ENCODE measurements around the gene LYL1. TPM values are rescaled to one million over a fixed set of nuclear protein-coding genes. Genes with fewer than 3 reads are reported as not detected.

LYL1 gene
- total and polyA plus RNA-seq, 5 donors from 2014 or later, result 6.5 to 14.2 (median 8.0) TPM

GRCh38 chr19:13146763-13147563 lies 44.3 kb upstream of the LYL1 start:
- no peaks in the 10 kb centered on the region for H3K9me3 Mint-ChIP-seq
- H3K4me1 ChIP-seq (ENCODE audit: control insufficient read depth, insufficient read depth, low read length, poor library complexity, severe bottlenecking), result peaks cover 27% of the 10 kb centered on the region
- no peak overlapping the region for H3K27ac Mint-ChIP-seq
- H3K27me3 Mint-ChIP-seq, result no peaks in the 10 kb centered on the region
- no peaks in the 10 kb centered on the region for H3K27me3 ChIP-seq (ENCODE audit: control insufficient read depth, insufficient read depth, low read length)
- H3K36me3 ChIP-seq (ENCODE audit: control insufficient read depth, insufficient read depth, low read length), result peaks cover 14% of the 10 kb centered on the region
- peaks cover 2% of the 10 kb centered on the region for H3K36me3 Mint-ChIP-seq
- H3K27ac ChIP-seq (ENCODE audit: insufficient read depth, low read length, poor library complexity, severe bottlenecking), result no peak overlapping the region
- H3K4me3 ChIP-seq (ENCODE audit: low read depth, low read length), result no peak overlapping the region
- peaks cover 0 to 30% (median 10%) of the 10 kb centered on the region in 4 donors for H3K4me1 Mint-ChIP-seq
- ATAC-seq (ENCODE audit: low read depth in 2 of 2) (no peak), DNase-seq (no peak)
- H3K9me3 ChIP-seq (ENCODE audit: control insufficient read depth in 2 of 2, low read length in 2 of 2), result no peaks in the 10 kb centered on the region
- H3K4me3 Mint-ChIP-seq, result peak overlapping the region in 3 of 4 donors; percentile 28 to 86 (median 56)

- Mint-ChIP-seq H3K4me1 (no peaks in the 10 kb centered on the region), H3K27ac (no peak overlapping the region), H3K36me3 (peaks cover 12% of the 10 kb centered on the region), H3K4me3 (peak overlapping the region in 1 of 4 donors; percentile 38), H3K9me3 (no peaks in the 10 kb centered on the region), H3K27me3 (no peaks in the 10 kb centered on the region)
- Histone ChIP-seq H3K4me3 (ENCODE audit: low read depth, low read length) (no peak overlapping the region), H3K4me1 (ENCODE audit: control insufficient read depth, insufficient read depth, low read length, poor library complexity, severe bottlenecking) (no peaks in the 10 kb centered on the region), H3K27ac (ENCODE audit: insufficient read depth, low read length, poor library complexity, severe bottlenecking) (no peak overlapping the region), H3K27me3 (ENCODE audit: control insufficient read depth, insufficient read depth, low read length) (no peaks in the 10 kb centered on the region), H3K36me3 (ENCODE audit: control insufficient read depth, insufficient read depth, low read length) (peaks cover 33% of the 10 kb centered on the region), H3K9me3 (ENCODE audit: control insufficient read depth in 2 of 2, low read length in 2 of 2) (no peaks in the 10 kb centered on the region)
- DNase-seq (no peak), ATAC-seq (ENCODE audit: low read depth in 2 of 2) (no peak)
These were observed 37.1 kb upstream of the LYL1 start for GRCh38 chr19:13139633-13140311.

GRCh38 chr19:13138916-13139198 lies 36.2 kb upstream of the LYL1 start:
- Histone ChIP-seq H3K27me3 (ENCODE audit: control insufficient read depth, insufficient read depth, low read length) (no peaks in the 10 kb centered on the region), H3K4me1 (ENCODE audit: control insufficient read depth, insufficient read depth, low read length, poor library complexity, severe bottlenecking) (no peaks in the 10 kb centered on the region), H3K27ac (ENCODE audit: insufficient read depth, low read length, poor library complexity, severe bottlenecking) (no peak overlapping the region), H3K36me3 (ENCODE audit: control insufficient read depth, insufficient read depth, low read length) (peaks cover 24% of the 10 kb centered on the region), H3K4me3 (ENCODE audit: low read depth, low read length) (no peak overlapping the region), H3K9me3 (ENCODE audit: control insufficient read depth in 2 of 2, low read length in 2 of 2) (no peaks in the 10 kb centered on the region)
- Mint-ChIP-seq H3K36me3 (peaks cover 12% of the 10 kb centered on the region), H3K4me3 (no peak overlapping the region), H3K9me3 (no peaks in the 10 kb centered on the region), H3K4me1 (no peaks in the 10 kb centered on the region), H3K27me3 (no peaks in the 10 kb centered on the region), H3K27ac (no peak overlapping the region)
- ATAC-seq (ENCODE audit: low read depth in 2 of 2) (no peak), DNase-seq (no peak)

- no peak for DNase-seq
- H3K9me3 Mint-ChIP-seq, result no peaks in the 10 kb centered on the region
- H3K4me3 Mint-ChIP-seq, result no peak overlapping the region
- peaks cover 0 to 4% (median 4%) of the 10 kb centered on the region in 4 donors for H3K4me1 Mint-ChIP-seq
- H3K27ac ChIP-seq (ENCODE audit: insufficient read depth, low read length, poor library complexity, severe bottlenecking), result no peak overlapping the region
- no peaks in the 10 kb centered on the region for H3K27me3 ChIP-seq (ENCODE audit: control insufficient read depth, insufficient read depth, low read length)
- H3K27ac Mint-ChIP-seq, result no peak overlapping the region
- H3K36me3 Mint-ChIP-seq, result peaks cover 12% of the 10 kb centered on the region
- no peaks in the 10 kb centered on the region for H3K27me3 Mint-ChIP-seq
- no peak overlapping the region for H3K4me3 ChIP-seq (ENCODE audit: low read depth, low read length)
- no peak for ATAC-seq (ENCODE audit: low read depth in 2 of 2)
- peaks cover 24% of the 10 kb centered on the region for H3K36me3 ChIP-seq (ENCODE audit: control insufficient read depth, insufficient read depth, low read length)
- peaks cover 2% of the 10 kb centered on the region for H3K4me1 ChIP-seq (ENCODE audit: control insufficient read depth, insufficient read depth, low read length, poor library complexity, severe bottlenecking)
- H3K9me3 ChIP-seq (ENCODE audit: control insufficient read depth in 2 of 2, low read length in 2 of 2), result no peaks in the 10 kb centered on the region
These were observed 35.7 kb upstream of the LYL1 start for GRCh38 chr19:13138171-13138915.

GRCh38 chr19:13137290-13137794 lies 34.7 kb upstream of the LYL1 start:
- no peak overlapping the region for H3K4me3 ChIP-seq (ENCODE audit: low read depth, low read length)
- Mint-ChIP-seq H3K9me3 (no peaks in the 10 kb centered on the region), H3K4me1 (peaks cover 5 to 14% (median 13%) of the 10 kb centered on the region in 4 donors), H3K4me3 (no peak overlapping the region), H3K36me3 (peaks cover 12% of the 10 kb centered on the region), H3K27ac (no peak overlapping the region), H3K27me3 (no peaks in the 10 kb centered on the region)
- no peak overlapping the region for H3K27ac ChIP-seq (ENCODE audit: insufficient read depth, low read length, poor library complexity, severe bottlenecking)
- H3K27me3 ChIP-seq (ENCODE audit: control insufficient read depth, insufficient read depth, low read length), result no peaks in the 10 kb centered on the region
- H3K36me3 ChIP-seq (ENCODE audit: control insufficient read depth, insufficient read depth, low read length), result peaks cover 24% of the 10 kb centered on the region
- H3K9me3 ChIP-seq (ENCODE audit: control insufficient read depth in 2 of 2, low read length in 2 of 2), result no peaks in the 10 kb centered on the region
- no peak for ATAC-seq (ENCODE audit: low read depth in 2 of 2)
- peaks cover 12% of the 10 kb centered on the region for H3K4me1 ChIP-seq (ENCODE audit: control insufficient read depth, insufficient read depth, low read length, poor library complexity, severe bottlenecking)
- DNase-seq, result no peak

- H3K9me3 Mint-ChIP-seq, result no peaks in the 10 kb centered on the region
- Histone ChIP-seq H3K9me3 (ENCODE audit: control insufficient read depth in 2 of 2, low read length in 2 of 2) (no peaks in the 10 kb centered on the region), H3K4me1 (ENCODE audit: control insufficient read depth, insufficient read depth, low read length, poor library complexity, severe bottlenecking) (peaks cover 20% of the 10 kb centered on the region), H3K36me3 (ENCODE audit: control insufficient read depth, insufficient read depth, low read length) (peaks cover 24% of the 10 kb centered on the region), H3K4me3 (ENCODE audit: low read depth, low read length) (no peak overlapping the region), H3K27ac (ENCODE audit: insufficient read depth, low read length, poor library complexity, severe bottlenecking) (no peak overlapping the region), H3K27me3 (ENCODE audit: control insufficient read depth, insufficient read depth, low read length) (no peaks in the 10 kb centered on the region)
- peaks cover 6 to 24% (median 17%) of the 10 kb centered on the region in 4 donors for H3K4me1 Mint-ChIP-seq
- H3K36me3 Mint-ChIP-seq, result peaks cover 8% of the 10 kb centered on the region
- H3K27ac Mint-ChIP-seq, result no peak overlapping the region
- H3K27me3 Mint-ChIP-seq, result no peaks in the 10 kb centered on the region
- DNase-seq (no peak), ATAC-seq (ENCODE audit: low read depth in 2 of 2) (no peak)
- H3K4me3 Mint-ChIP-seq, result no peak overlapping the region
These were observed 32.7 kb upstream of the LYL1 start for GRCh38 chr19:13135068-13136062.

- Mint-ChIP-seq H3K4me1 (peaks cover 6 to 24% (median 17%) of the 10 kb centered on the region in 4 donors), H3K36me3 (peaks cover 8% of the 10 kb centered on the region), H3K27ac (peak overlapping the region in 1 of 3 donors; percentile 60), H3K4me3 (no peak overlapping the region), H3K27me3 (no peaks in the 10 kb centered on the region), H3K9me3 (no peaks in the 10 kb centered on the region)
- Histone ChIP-seq H3K9me3 (ENCODE audit: control insufficient read depth in 2 of 2, low read length in 2 of 2) (no peaks in the 10 kb centered on the region), H3K36me3 (ENCODE audit: control insufficient read depth, insufficient read depth, low read length) (peaks cover 24% of the 10 kb centered on the region), H3K4me1 (ENCODE audit: control insufficient read depth, insufficient read depth, low read length, poor library complexity, severe bottlenecking) (peaks cover 20% of the 10 kb centered on the region), H3K27me3 (ENCODE audit: control insufficient read depth, insufficient read depth, low read length) (no peaks in the 10 kb centered on the region), H3K27ac (ENCODE audit: insufficient read depth, low read length, poor library complexity, severe bottlenecking) (no peak overlapping the region), H3K4me3 (ENCODE audit: low read depth, low read length) (no peak overlapping the region)
- no peak for ATAC-seq (ENCODE audit: low read depth in 2 of 2)
- DNase-seq, result no peak
These were observed 32.0 kb upstream of the LYL1 start for GRCh38 chr19:13134626-13135025.
